K562 (cell line): ENCODE results near the gene IFNGR1. TPM values are rescaled to one million over a fixed set of nuclear protein-coding genes. Genes with fewer than 3 reads are reported as not detected.

Experiments used
- CREM ChIP-seq: IDR thresholded peaks from 2 replicates; pipeline ENCODE4 v1.6.1; 2014; ENCODE audit warnings: antibody characterized with exemption, low read depth
- GATAD2B ChIP-seq: fragments of 450-650 bp; IDR thresholded peaks from 2 replicates; pipeline ENCODE4 v1.6.1; 2017; ENCODE audit warnings: mild to moderate bottlenecking, borderline replicate concordance
- ID3 ChIP-seq, 2 experiments: fragments of 250-450 bp in 1 of 2; fragments of 450-650 bp in 1 of 2; sonication (Bioruptor Pico) in 1 of 2; IDR thresholded peaks; 2 replicates each; pipeline versions ENCODE4 v1.6.1 to v1.8.0; 2016 to 2021; ENCODE audit warnings: mild to moderate bottlenecking in 2 of 2, moderate library complexity in 2 of 2, missing compliant biosample characterization in 1 of 2, missing genetic modification characterization in 1 of 2
- MAZ ChIP-seq, 2 experiments: fragments of 450-650 bp in 1 of 2; sonication (generic) in 1 of 2; formaldehyde crosslinking; IDR thresholded peaks in 1 of 2; conservative IDR thresholded peaks in 1 of 2; 2 replicates each; pipeline versions ENCODE4 v1.4.0 to v1.5.0; 2020; ENCODE audit warnings: mild to moderate bottlenecking in 1 of 2, missing genetic modification reagents in 1 of 2
- MNT ChIP-seq, 2 experiments: fragments of 450-650 bp; conservative IDR thresholded peaks; 2 replicates each; pipeline ENCODE4 v1.6.1; 2017; ENCODE audit warnings: mild to moderate bottlenecking in 2 of 2, moderate library complexity in 2 of 2
- NR2C1 ChIP-seq, 2 experiments: fragments of 450-650 bp; IDR thresholded peaks; 2 replicates each; pipeline ENCODE4 v1.6.1; 2017; ENCODE audit warnings: mild to moderate bottlenecking in 2 of 2, antibody characterized with exemption in 1 of 2, inconsistent platforms in 1 of 2, missing compliant biosample characterization in 1 of 2, missing genetic modification characterization in 1 of 2
- SMARCE1 ChIP-seq: fragments of 450-650 bp; IDR thresholded peaks from 2 replicates; pipeline ENCODE4 v1.7.1; 2016; ENCODE audit warnings: mild to moderate bottlenecking
- TRIM24 ChIP-seq, 2 experiments: fragments of 450-650 bp; IDR thresholded peaks; 2 replicates each; pipeline ENCODE4 v1.6.1; 2016
- XRCC4 ChIP-seq: IDR thresholded peaks from one replicate; pipeline ENCODE4 v1.6.1; 2011; ENCODE audit not compliant: insufficient read depth, insufficient read length; ENCODE audit errors: extremely low read depth
- ZMIZ1 ChIP-seq, 2 experiments: fragments of 150-350 bp in 1 of 2; IDR thresholded peaks; 2 replicates each; pipeline ENCODE4 v1.6.1; 2012 to 2016; ENCODE audit warnings: low read depth in 2 of 2, low read length in 2 of 2, mild to moderate bottlenecking in 1 of 2, moderate library complexity in 1 of 2
- ZNF146 ChIP-seq: IDR thresholded peaks from one replicate; pipeline ENCODE4 v1.6.1; 2018; ENCODE audit warnings: missing compliant biosample characterization; ENCODE audit not compliant: unreplicated experiment
- ZNF24 ChIP-seq: fragments of 450-650 bp; IDR thresholded peaks from 2 replicates; pipeline ENCODE4 v1.6.1; 2016
- ZNF395 ChIP-seq: fragments of 200-800 bp; sonication (Bioruptor generic); IDR thresholded peaks from 2 replicates; pipeline ENCODE4 v1.6.1; 2017; ENCODE audit warnings: missing genetic modification characterization, missing compliant biosample characterization
- ZNF592 ChIP-seq: fragments of 450-650 bp; IDR thresholded peaks from 2 replicates; pipeline ENCODE4 v1.6.1; 2017; ENCODE audit warnings: antibody characterized with exemption, mild to moderate bottlenecking
- polyA plus RNA-seq, 8 experiments: library from polyadenylated mRNA; depleted of rRNA in 4 of 8; stranded (reverse) in 5 of 8; unstranded in 3 of 8; fragments of >200 nt; fragmentation: Nextera tagmentation in 2 of 8; fragmentation: Illumina TruSeq in 1 of 8; extraction: Ambion mirVana in 2 of 8; extraction: Trizol in 1 of 8; gene quantifications; 2 replicates each; pipeline versions ENCODE4 v1.2.1 to v1.2.3, GENCODE V29; 2011 to 2014; ENCODE audit warnings: inconsistent platforms in 1 of 8, missing spikeins in 1 of 8
- total RNA-seq, 7 experiments: library from RNA; depleted of rRNA in 6 of 7; stranded (reverse); fragments of >200 nt in 6 of 7; fragmentation: Illumina TruSeq in 2 of 7; extraction: Trizol in 2 of 7; gene quantifications; 2 replicates each; pipeline versions ENCODE4 v1.2.1 to v1.2.3, GENCODE V29; 2011 to 2021; ENCODE audit warnings: low replicate concordance in 1 of 7

IFNGR1 gene
- total and polyA plus RNA-seq, 9 of the 15 experiments (the other 6 are each of a cell fraction or from before 2014, with no cell fraction given) = 14.7 to 47.0 (median 26.7) TPM

- TF ChIP-seq NR2C1 (IDR thresholded peaks at IDR 0.05) = no peak
- peak; percentile 40; the same call in 1 of the 2 replicates for TF ChIP-seq NR2C1 (tag; IDR thresholded peaks at IDR 0.05)
- TF ChIP-seq XRCC4 = no peak
- peak; percentile 28 to 65; a peak in 3 of 4 replicates for TF ChIP-seq MAZ (CRISPR knock-in tag; conservative IDR thresholded peaks at IDR 0.05 in 1 of 2, IDR thresholded peaks at IDR 0.05 in 1 of 2)
- TF ChIP-seq TRIM24 (IDR thresholded peaks at IDR 0.05) = peak in 1 of 2 experiments; percentile 80; a peak in 2 of 4 replicates
- peak; percentile 79 for TF ChIP-seq ZNF592
- TF ChIP-seq ZMIZ1 (IDR thresholded peaks at IDR 0.05; ENCODE audit: low read depth in 2 of 2, low read length in 2 of 2) = peak in 1 of 2 experiments; percentile 45; a peak in 1 of 4 replicates
- peak; percentile 79; the same call in 1 of the 2 replicates for TF ChIP-seq SMARCE1
- peak in 1 of 2 experiments; percentile 59; a peak in 2 of 4 replicates for TF ChIP-seq MNT (conservative IDR thresholded peaks at IDR 0.05)
- no peak for TF ChIP-seq ZNF146 (CRISPR knock-in tag)
- TF ChIP-seq ID3 (CRISPR knock-in tag; IDR thresholded peaks at IDR 0.05) = no peak
- TF ChIP-seq ID3 (tag; IDR thresholded peaks at IDR 0.05) = no peak
- peak; percentile 50; the same call in 1 of the 2 replicates for TF ChIP-seq ZNF24
- peak; percentile 29; the same call in 1 of the 2 replicates for TF ChIP-seq GATAD2B
- peak; percentile 55; the same call in 1 of the 2 replicates for TF ChIP-seq ZNF395 (CRISPR knock-in tag)
- peak; percentile 74 for TF ChIP-seq CREM
These were observed 4.4 kb upstream of the IFNGR1 start (continued) for GRCh38 chr6:137223370-137224131.
